HepG2 (cell line): ENCODE data around the gene PIEZO1. TPM values are rescaled to one million over a fixed set of nuclear protein-coding genes. Genes with fewer than 3 reads are reported as not detected.
A peak's percentile ranks its signal among the peaks of the same experiment; 100 is the strongest.

ENCODE experiments used
- AGO2 ChIP-seq: fragments of 200-400 bp; formaldehyde crosslinking; optimal IDR thresholded peaks from 2 replicates; pipeline ENCODE3; 2017; ENCODE audit warnings: mild to moderate bottlenecking, low read depth, low read length, moderate library complexity
- AHR ChIP-seq: IDR thresholded peaks from 2 replicates; pipeline ENCODE4 v1.6.1; 2018; ENCODE audit warnings: missing genetic modification reagents, missing compliant biosample characterization
- ATF7 ChIP-seq, 2 experiments: fragments of 450-650 bp in 1 of 2; sonication (generic) in 1 of 2; formaldehyde crosslinking in 1 of 2; IDR thresholded peaks; 2 replicates each; pipeline versions ENCODE4 v1.4.0 to v1.6.1; 2016 to 2020; ENCODE audit warnings: antibody characterized with exemption in 1 of 2, mild to moderate bottlenecking in 1 of 2, missing genetic modification reagents in 1 of 2
- FOXC1 ChIP-seq: sonication (generic); formaldehyde crosslinking; IDR thresholded peaks from 2 replicates; pipeline ENCODE4 v1.8.0; 2022; ENCODE audit warnings: mild to moderate bottlenecking, missing genetic modification reagents, borderline replicate concordance
- KDM3A ChIP-seq: IDR thresholded peaks from 2 replicates; pipeline ENCODE4 v1.6.1; 2018; ENCODE audit warnings: low read depth, missing compliant biosample characterization
- MED1 ChIP-seq: sonication (generic); formaldehyde crosslinking; IDR thresholded peaks from 2 replicates; pipeline ENCODE4 v1.4.0; 2020; ENCODE audit warnings: missing genetic modification reagents
- SIN3B ChIP-seq: fragments of 150-350 bp; IDR thresholded peaks from 2 replicates; pipeline ENCODE4 v1.6.1; 2014; ENCODE audit warnings: low read length
- SKI ChIP-seq: fragments of 450-650 bp; IDR thresholded peaks from one replicate; pipeline ENCODE4 v1.6.1; 2018; ENCODE audit warnings: mild to moderate bottlenecking; ENCODE audit not compliant: partially characterized antibody
- SMARCE1 ChIP-seq: fragments of 450-650 bp; IDR thresholded peaks from 2 replicates; pipeline ENCODE4 v1.6.1; 2017; ENCODE audit warnings: borderline replicate concordance
- SMC3 ChIP-seq: IDR thresholded peaks from 2 replicates; pipeline ENCODE4 v1.6.1; 2011; ENCODE audit warnings: low read length, improper control_type of control experiment
- SP5 ChIP-seq: IDR thresholded peaks from 2 replicates; pipeline ENCODE4 v1.6.1; 2016; ENCODE audit warnings: low read depth, borderline replicate concordance
- WIZ ChIP-seq: sonication (generic); formaldehyde crosslinking; IDR thresholded peaks from 2 replicates; pipeline ENCODE4 v1.5.1; 2020; ENCODE audit warnings: mild to moderate bottlenecking, missing genetic modification reagents
- ZFP37 ChIP-seq: sonication (generic); formaldehyde crosslinking; IDR thresholded peaks from 2 replicates; pipeline ENCODE4 v1.4.0; 2020; ENCODE audit warnings: missing genetic modification reagents, borderline replicate concordance
- ZMYM4 ChIP-seq: sonication (generic); formaldehyde crosslinking; IDR thresholded peaks from 2 replicates; pipeline ENCODE4 v1.8.1; 2023; ENCODE audit warnings: mild to moderate bottlenecking, missing genetic modification reagents
- ZNF383 ChIP-seq: sonication (generic); formaldehyde crosslinking; IDR thresholded peaks from 2 replicates; pipeline ENCODE4 v1.4.0; 2020; ENCODE audit warnings: missing genetic modification reagents, mild to moderate bottlenecking, borderline replicate concordance
- ZNF510 ChIP-seq: sonication (generic); formaldehyde crosslinking; IDR thresholded peaks from 2 replicates; pipeline ENCODE4 v1.4.0; 2020; ENCODE audit warnings: low read depth, mild to moderate bottlenecking, missing genetic modification reagents
- ZNF552 ChIP-seq: sonication (generic); formaldehyde crosslinking; IDR thresholded peaks from 2 replicates; pipeline ENCODE4 v1.9.0; 2022; ENCODE audit warnings: missing genetic modification reagents, mild to moderate bottlenecking, borderline replicate concordance
- ZNF761 ChIP-seq: sonication (generic); formaldehyde crosslinking; conservative IDR thresholded peaks from 2 replicates; pipeline ENCODE4 v1.4.0; 2020; ENCODE audit warnings: mild to moderate bottlenecking, missing genetic modification reagents
- ZNF773 ChIP-seq: sonication (generic); formaldehyde crosslinking; IDR thresholded peaks from 2 replicates; pipeline ENCODE4 v1.4.0; 2020; ENCODE audit warnings: missing genetic modification reagents, borderline replicate concordance
- ZSCAN12 ChIP-seq: sonication (generic); formaldehyde crosslinking; IDR thresholded peaks from 2 replicates; pipeline ENCODE4 v1.9.0; 2021; ENCODE audit warnings: mild to moderate bottlenecking, missing genetic modification reagents
- polyA plus RNA-seq, 8 experiments: library from polyadenylated mRNA; depleted of rRNA in 3 of 8; stranded (reverse) in 7 of 8; unstranded in 1 of 8; fragments of >200 nt; fragmentation: Illumina TruSeq in 4 of 8; extraction: Trizol in 4 of 8; gene quantifications; 2 replicates each; pipeline versions ENCODE4 v1.2.1 to v1.2.3, GENCODE V29; 2011 to 2016; ENCODE audit warnings: low read depth in 4 of 8, missing spikeins in 1 of 8, mixed read lengths in 1 of 8; ENCODE audit not compliant: insufficient read depth in 1 of 8
- total RNA-seq, 5 experiments: library from RNA; depleted of rRNA; stranded (reverse); fragments of >200 nt; fragmentation: Illumina TruSeq; extraction: Trizol; gene quantifications; 2 replicates each; pipeline ENCODE4 v1.2.3, GENCODE V29; 2016; ENCODE audit warnings: low read depth in 1 of 5
- TF ChIP-seq, protein P1 (sequence below): sonication (generic); formaldehyde crosslinking; IDR thresholded peaks from 2 replicates; pipeline ENCODE4 v1.5.0; 2020; ENCODE audit warnings: missing genetic modification reagents
- TF ChIP-seq, protein P2 (sequence below): sonication (generic); formaldehyde crosslinking; IDR thresholded peaks from 2 replicates; pipeline ENCODE4 v1.5.1; 2020; ENCODE audit warnings: mild to moderate bottlenecking, missing genetic modification reagents, borderline replicate concordance
- TF ChIP-seq, protein P3 (sequence below): IDR thresholded peaks from 2 replicates; pipeline ENCODE4 v1.6.1; 2018; ENCODE audit warnings: missing genetic modification reagents
- TF ChIP-seq, protein P4 (sequence below): IDR thresholded peaks from 2 replicates; pipeline ENCODE4 v1.6.1; 2016; ENCODE audit warnings: mild to moderate bottlenecking, missing biosample characterization, missing genetic modification reagents
- TF ChIP-seq, protein P5 (sequence below): sonication (generic); formaldehyde crosslinking; IDR thresholded peaks from 2 replicates; pipeline ENCODE4 v1.5.1; 2020; ENCODE audit warnings: mild to moderate bottlenecking, moderate library complexity, missing genetic modification reagents

Gene PIEZO1
- total and polyA plus RNA-seq, 2 of the 13 experiments (the other 11 are each of a cell fraction or from before 2014, with no cell fraction given), result 67.9 to 85.0 TPM

DNA sequence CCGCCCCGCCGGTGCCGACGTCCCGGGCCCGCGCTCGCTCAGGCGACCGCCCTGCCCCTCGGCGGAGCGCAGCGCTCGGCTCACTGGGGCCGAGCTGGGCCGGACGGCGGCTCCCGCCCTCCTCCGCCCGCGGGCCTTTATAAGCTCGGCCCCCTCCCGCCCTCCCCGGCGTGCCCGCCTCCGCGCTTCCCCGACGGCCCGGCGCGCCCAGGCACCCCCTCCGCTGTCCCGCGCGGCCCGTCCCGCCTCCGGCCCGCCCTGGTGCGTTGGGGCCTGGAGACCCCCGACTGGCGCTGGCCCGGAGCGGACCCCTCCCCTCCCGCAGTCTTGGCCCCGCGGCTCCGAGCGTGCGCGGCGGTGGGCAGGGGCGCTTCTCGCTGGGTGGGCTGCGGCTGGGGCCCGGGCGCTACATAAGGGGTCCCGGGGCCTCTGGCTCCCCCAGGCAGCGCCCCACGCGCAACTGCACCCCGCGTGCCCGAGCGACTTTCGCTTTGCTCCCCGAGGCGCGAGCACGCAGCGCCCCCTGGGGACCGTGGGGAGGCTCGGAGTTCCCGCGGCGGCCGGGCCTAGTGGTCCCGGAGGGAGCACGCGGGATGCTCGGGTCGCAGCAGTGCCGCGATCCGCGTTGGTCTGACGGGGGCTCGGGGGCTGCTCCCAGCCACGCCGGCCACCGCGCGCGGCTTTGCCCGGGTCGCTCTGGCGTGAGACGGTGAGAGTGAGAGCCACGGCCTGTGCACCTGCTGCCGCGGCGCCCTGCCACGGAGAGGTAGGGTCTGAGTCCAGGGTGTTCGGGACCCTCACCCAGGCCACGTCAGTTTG, at the start of gene PIEZO1 (continued):
- TF ChIP-seq SMC3 (no peak), WIZ (CRISPR knock-in tag) (peak; percentile 41; the same call in 1 of the 2 replicates), ZSCAN12 (CRISPR knock-in tag) (no peak), MED1 (peak; percentile 62), SMARCE1 (no peak), SP5 (CRISPR knock-in tag) (no peak), KDM3A (CRISPR knock-in tag) (0 out of 2 replicates have a peak, but pooled peaks have one; percentile 37), SIN3B (0 out of 2 replicates have a peak, but pooled peaks have one; percentile 45), ZNF773 (CRISPR knock-in tag) (peak; percentile 73; the same call in 1 of the 2 replicates), ZFP37 (no peak), ZMYM4 (CRISPR knock-in tag) (peak; percentile 63; the same call in 1 of the 2 replicates), ATF7 (IDR thresholded peaks at IDR 0.05) (no peak), ATF7 (CRISPR knock-in tag; IDR thresholded peaks at IDR 0.05) (peak; percentile 56; the same call in 1 of the 2 replicates), ZNF510 (CRISPR knock-in tag) (0 out of 2 replicates have a peak, but pooled peaks have one; percentile 34), SKI (peak; percentile 33), ZNF761 (CRISPR knock-in tag) (peak; percentile 71; the same call in 1 of the 2 replicates), AGO2 (peak; percentile 68), FOXC1 (CRISPR knock-in tag) (peak; percentile 97), AHR (CRISPR knock-in tag) (peak; percentile 80; the same call in 1 of the 2 replicates), ZNF383 (CRISPR knock-in tag) (no peak), ZNF552 (peak; percentile 87; the same call in 1 of the 2 replicates)
- TF ChIP-seq, protein P1, sequence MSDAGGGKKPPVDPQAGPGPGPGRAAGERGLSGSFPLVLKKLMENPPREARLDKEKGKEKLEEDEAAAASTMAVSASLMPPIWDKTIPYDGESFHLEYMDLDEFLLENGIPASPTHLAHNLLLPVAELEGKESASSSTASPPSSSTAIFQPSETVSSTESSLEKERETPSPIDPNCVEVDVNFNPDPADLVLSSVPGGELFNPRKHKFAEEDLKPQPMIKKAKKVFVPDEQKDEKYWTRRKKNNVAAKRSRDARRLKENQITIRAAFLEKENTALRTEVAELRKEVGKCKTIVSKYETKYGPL (CRISPR knock-in tag), result no peak
- TF ChIP-seq, protein P2, sequence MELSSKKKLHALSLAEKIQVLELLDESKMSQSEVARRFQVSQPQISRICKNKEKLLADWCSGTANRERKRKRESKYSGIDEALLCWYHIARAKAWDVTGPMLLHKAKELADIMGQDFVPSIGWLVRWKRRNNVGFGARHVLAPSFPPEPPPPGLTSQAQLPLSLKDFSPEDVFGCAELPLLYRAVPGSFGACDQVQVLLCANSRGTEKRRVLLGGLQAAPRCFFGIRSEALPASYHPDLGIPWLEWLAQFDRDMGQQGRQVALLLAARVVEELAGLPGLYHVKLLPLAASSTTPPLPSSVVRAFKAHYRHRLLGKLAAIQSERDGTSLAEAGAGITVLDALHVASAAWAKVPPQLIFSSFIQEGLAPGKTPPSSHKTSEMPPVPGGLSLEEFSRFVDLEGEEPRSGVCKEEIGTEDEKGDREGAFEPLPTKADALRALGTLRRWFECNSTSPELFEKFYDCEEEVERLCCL (CRISPR knock-in tag), result no peak
- TF ChIP-seq, protein P3, sequence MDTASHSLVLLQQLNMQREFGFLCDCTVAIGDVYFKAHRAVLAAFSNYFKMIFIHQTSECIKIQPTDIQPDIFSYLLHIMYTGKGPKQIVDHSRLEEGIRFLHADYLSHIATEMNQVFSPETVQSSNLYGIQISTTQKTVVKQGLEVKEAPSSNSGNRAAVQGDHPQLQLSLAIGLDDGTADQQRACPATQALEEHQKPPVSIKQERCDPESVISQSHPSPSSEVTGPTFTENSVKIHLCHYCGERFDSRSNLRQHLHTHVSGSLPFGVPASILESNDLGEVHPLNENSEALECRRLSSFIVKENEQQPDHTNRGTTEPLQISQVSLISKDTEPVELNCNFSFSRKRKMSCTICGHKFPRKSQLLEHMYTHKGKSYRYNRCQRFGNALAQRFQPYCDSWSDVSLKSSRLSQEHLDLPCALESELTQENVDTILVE (CRISPR knock-in tag), result 0 out of 2 replicates have a peak, but pooled peaks have one; percentile 34
- TF ChIP-seq, protein P4, sequence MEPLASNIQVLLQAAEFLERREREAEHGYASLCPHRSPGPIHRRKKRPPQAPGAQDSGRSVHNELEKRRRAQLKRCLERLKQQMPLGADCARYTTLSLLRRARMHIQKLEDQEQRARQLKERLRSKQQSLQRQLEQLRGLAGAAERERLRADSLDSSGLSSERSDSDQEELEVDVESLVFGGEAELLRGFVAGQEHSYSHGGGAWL (CRISPR knock-in tag), result peak; percentile 82; the same call in 1 of the 2 replicates
- TF ChIP-seq, protein P5, sequence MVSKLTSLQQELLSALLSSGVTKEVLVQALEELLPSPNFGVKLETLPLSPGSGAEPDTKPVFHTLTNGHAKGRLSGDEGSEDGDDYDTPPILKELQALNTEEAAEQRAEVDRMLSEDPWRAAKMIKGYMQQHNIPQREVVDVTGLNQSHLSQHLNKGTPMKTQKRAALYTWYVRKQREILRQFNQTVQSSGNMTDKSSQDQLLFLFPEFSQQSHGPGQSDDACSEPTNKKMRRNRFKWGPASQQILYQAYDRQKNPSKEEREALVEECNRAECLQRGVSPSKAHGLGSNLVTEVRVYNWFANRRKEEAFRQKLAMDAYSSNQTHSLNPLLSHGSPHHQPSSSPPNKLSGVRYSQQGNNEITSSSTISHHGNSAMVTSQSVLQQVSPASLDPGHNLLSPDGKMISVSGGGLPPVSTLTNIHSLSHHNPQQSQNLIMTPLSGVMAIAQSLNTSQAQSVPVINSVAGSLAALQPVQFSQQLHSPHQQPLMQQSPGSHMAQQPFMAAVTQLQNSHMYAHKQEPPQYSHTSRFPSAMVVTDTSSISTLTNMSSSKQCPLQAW, result no peak
